ENCODE data around the gene SLC35F5.
"Not testable (repeated sequence)": the region's sequence is repeated elsewhere in the genome, so short reads cannot be mapped to it uniquely, and the experiment has no call there.

Gene SLC35F5

GRCh38 chr2:113692698-113693428, 63.6 kb downstream of the SLC35F5 start:
- Mint-ChIP-seq H3K27me3 (no peaks in the 10 kb centered on the region), H3K4me1 (ENCODE audit: low read depth) (peaks cover 59% of the 10 kb centered on the region), H3K36me3 (ENCODE audit: low read depth) (no peaks in the 10 kb centered on the region), H3K9me3 (no peaks in the 10 kb centered on the region), H3K4me3 (peak overlapping the region; percentile 83), H3K27ac (peak overlapping the region; percentile 99)

GRCh38 chr2:113690871-113691270, 65.6 kb downstream of the SLC35F5 start:
- not testable (repeated sequence) for H3K36me3 Mint-ChIP-seq (ENCODE audit: low read depth); H3K9me3 Mint-ChIP-seq; H3K27ac Mint-ChIP-seq; H3K27me3 Mint-ChIP-seq; H3K4me3 Mint-ChIP-seq
- H3K4me1 Mint-ChIP-seq (ENCODE audit: low read depth), result peaks cover 45% of the 10 kb centered on the region

- H3K27me3 Mint-ChIP-seq, result no peaks in the 10 kb centered on the region
- no peaks in the 10 kb centered on the region for H3K36me3 Mint-ChIP-seq (ENCODE audit: low read depth)
- H3K27ac Mint-ChIP-seq, result no peak overlapping the region
- H3K9me3 Mint-ChIP-seq, result no peaks in the 10 kb centered on the region
- no peak overlapping the region for H3K4me3 Mint-ChIP-seq
- peaks cover 11% of the 10 kb centered on the region for H3K4me1 Mint-ChIP-seq (ENCODE audit: low read depth)
Measured at GRCh38 chr2:113686537-113686936, 69.9 kb downstream of the SLC35F5 start.

GRCh38 chr2:113685471-113685870, 71.0 kb downstream of the SLC35F5 start:
- Mint-ChIP-seq H3K27ac (no peak overlapping the region), H3K36me3 (ENCODE audit: low read depth) (no peaks in the 10 kb centered on the region), H3K9me3 (no peaks in the 10 kb centered on the region), H3K4me3 (no peak overlapping the region), H3K4me1 (ENCODE audit: low read depth) (peaks cover 2% of the 10 kb centered on the region), H3K27me3 (no peaks in the 10 kb centered on the region)

- Mint-ChIP-seq H3K4me1 (ENCODE audit: low read depth) (no peaks in the 10 kb centered on the region), H3K36me3 (ENCODE audit: low read depth) (no peaks in the 10 kb centered on the region), H3K27ac (no peak overlapping the region), H3K4me3 (no peak overlapping the region), H3K27me3 (no peaks in the 10 kb centered on the region), H3K9me3 (no peaks in the 10 kb centered on the region)
Measured at GRCh38 chr2:113679457-113679856, 77.0 kb downstream of the SLC35F5 start.

GRCh38 chr2:113677330-113677729, 79.1 kb downstream of the SLC35F5 start:
- H3K36me3 Mint-ChIP-seq (ENCODE audit: low read depth), result no peaks in the 10 kb centered on the region
- H3K4me3 Mint-ChIP-seq, result no peak overlapping the region
- no peaks in the 10 kb centered on the region for H3K27me3 Mint-ChIP-seq
- peaks cover 7% of the 10 kb centered on the region for H3K4me1 Mint-ChIP-seq (ENCODE audit: low read depth)
- no peaks in the 10 kb centered on the region for H3K9me3 Mint-ChIP-seq
- no peak overlapping the region for H3K27ac Mint-ChIP-seq

- Mint-ChIP-seq H3K36me3 (ENCODE audit: low read depth) (no peaks in the 10 kb centered on the region), H3K27ac (no peak overlapping the region), H3K4me1 (ENCODE audit: low read depth) (peaks cover 7% of the 10 kb centered on the region), H3K9me3 (no peaks in the 10 kb centered on the region), H3K27me3 (no peaks in the 10 kb centered on the region), H3K4me3 (no peak overlapping the region)
Measured at GRCh38 chr2:113676623-113677266, 79.7 kb downstream of the SLC35F5 start.

- Mint-ChIP-seq H3K4me1 (ENCODE audit: low read depth) (peaks cover 7% of the 10 kb centered on the region), H3K9me3 (no peaks in the 10 kb centered on the region), H3K27ac (no peak overlapping the region), H3K27me3 (no peaks in the 10 kb centered on the region), H3K36me3 (ENCODE audit: low read depth) (no peaks in the 10 kb centered on the region), H3K4me3 (no peak overlapping the region)
Measured at GRCh38 chr2:113675875-113676274, 80.6 kb downstream of the SLC35F5 start.

- H3K27me3 Mint-ChIP-seq, result no peaks in the 10 kb centered on the region
- H3K36me3 Mint-ChIP-seq (ENCODE audit: low read depth), result no peaks in the 10 kb centered on the region
- H3K9me3 Mint-ChIP-seq, result no peaks in the 10 kb centered on the region
Measured at GRCh38 chr2:113672326-113672932, 84.0 kb downstream of the SLC35F5 start.

GRCh38 chr2:113669013-113669412, 87.4 kb downstream of the SLC35F5 start:
- not testable (repeated sequence) for H3K4me1 Mint-ChIP-seq (ENCODE audit: low read depth); H3K27ac Mint-ChIP-seq; H3K4me3 Mint-ChIP-seq; H3K9me3 Mint-ChIP-seq; H3K27me3 Mint-ChIP-seq; H3K36me3 Mint-ChIP-seq (ENCODE audit: low read depth)

More at GRCh38 chr2:113672326-113672932, 84.0 kb downstream of the SLC35F5 start:
- no peak overlapping the region for H3K27ac Mint-ChIP-seq
- H3K4me1 Mint-ChIP-seq (ENCODE audit: low read depth), result peaks cover 7% of the 10 kb centered on the region
- H3K4me3 Mint-ChIP-seq, result no peak overlapping the region

GRCh38 chr2:113664761-113665533, 91.5 kb downstream of the SLC35F5 start:
- H3K27ac Mint-ChIP-seq; H3K9me3 Mint-ChIP-seq; H3K4me3 Mint-ChIP-seq; H3K36me3 Mint-ChIP-seq (ENCODE audit: low read depth); H3K4me1 Mint-ChIP-seq (ENCODE audit: low read depth); H3K27me3 Mint-ChIP-seq: not testable (repeated sequence)

GRCh38 chr2:113663285-113664060, 93.0 kb downstream of the SLC35F5 start:
- not testable (repeated sequence) for H3K27ac Mint-ChIP-seq; H3K9me3 Mint-ChIP-seq; H3K4me1 Mint-ChIP-seq (ENCODE audit: low read depth); H3K36me3 Mint-ChIP-seq (ENCODE audit: low read depth); H3K4me3 Mint-ChIP-seq; H3K27me3 Mint-ChIP-seq

Measured in stimulated activated naive CD8-positive, alpha-beta T cell treated with anti-CD3 and anti-CD28 coated beads, Interleukin-15, Interleukin-2, amounts not matched to agents 100 ng/mL and 50 ng/mL, for 24 hours (primary cell).